KMS-11 (cell line): Measurements from ENCODE around the gene MCM6.

ENCODE experiments used
- H2AFZ ChIP-seq: fragments of 200-600 bp; sonication (generic); 2 replicates; pipeline ENCODE4 v1.6.1; 2016; ENCODE audit warnings: antibody characterized with exemption, mixed run types, low read depth
- H3K27ac ChIP-seq: fragments of 200-600 bp; sonication (generic); 2 replicates; pipeline ENCODE4 v1.6.1; 2016; ENCODE audit warnings: mild to moderate bottlenecking, mixed run types
- H3K27me3 ChIP-seq: fragments of 200-600 bp; sonication (generic); 2 replicates; pipeline ENCODE4 v1.6.1; 2017; ENCODE audit warnings: mild to moderate bottlenecking, low read depth, mixed run types, moderate library complexity; ENCODE audit not compliant: insufficient read depth
- H3K36me3 ChIP-seq: fragments of 200-600 bp; sonication (generic); 2 replicates; pipeline ENCODE4 v1.6.1; 2017; ENCODE audit warnings: mild to moderate bottlenecking, mixed run types; ENCODE audit not compliant: insufficient read depth
- H3K4me1 ChIP-seq: fragments of 200-600 bp; sonication (generic); 2 replicates; pipeline ENCODE4 v1.6.1; 2016; ENCODE audit warnings: mild to moderate bottlenecking, low read depth, mixed run types; ENCODE audit not compliant: poor library complexity, severe bottlenecking
- H3K4me2 ChIP-seq: fragments of 200-600 bp; sonication (generic); 2 replicates; pipeline ENCODE4 v1.7.0; 2016; ENCODE audit warnings: mild to moderate bottlenecking, mixed run types
- H3K4me3 ChIP-seq: fragments of 200-600 bp; sonication (generic); IDR thresholded peaks from 2 replicates; pipeline ENCODE4 v1.6.1; 2017; ENCODE audit warnings: low read depth, low read length, mixed read lengths; ENCODE audit not compliant: insufficient read depth
- H3K79me2 ChIP-seq: fragments of 200-600 bp; sonication (generic); 2 replicates; pipeline ENCODE4 v1.6.1; 2016; ENCODE audit warnings: low read depth, mixed run types; ENCODE audit not compliant: insufficient read depth
- H3K9ac ChIP-seq: fragments of 200-600 bp; sonication (generic); 2 replicates; pipeline ENCODE4 v1.6.1; 2016; ENCODE audit warnings: mild to moderate bottlenecking, mixed run types
- H4K20me1 ChIP-seq: fragments of 200-600 bp; sonication (generic); 2 replicates; pipeline ENCODE4 v1.6.1; 2016; ENCODE audit warnings: mild to moderate bottlenecking, mixed run types; ENCODE audit not compliant: insufficient read depth
- TF ChIP-seq, protein P1 (sequence below): fragments of 200-600 bp; sonication (generic); conservative IDR thresholded peaks from 2 replicates; pipeline ENCODE4 v1.6.1; 2017; ENCODE audit warnings: low read depth, mild to moderate bottlenecking, antibody characterized with exemption, low read length, moderate library complexity, mixed read lengths

MCM6 gene

DNA sequence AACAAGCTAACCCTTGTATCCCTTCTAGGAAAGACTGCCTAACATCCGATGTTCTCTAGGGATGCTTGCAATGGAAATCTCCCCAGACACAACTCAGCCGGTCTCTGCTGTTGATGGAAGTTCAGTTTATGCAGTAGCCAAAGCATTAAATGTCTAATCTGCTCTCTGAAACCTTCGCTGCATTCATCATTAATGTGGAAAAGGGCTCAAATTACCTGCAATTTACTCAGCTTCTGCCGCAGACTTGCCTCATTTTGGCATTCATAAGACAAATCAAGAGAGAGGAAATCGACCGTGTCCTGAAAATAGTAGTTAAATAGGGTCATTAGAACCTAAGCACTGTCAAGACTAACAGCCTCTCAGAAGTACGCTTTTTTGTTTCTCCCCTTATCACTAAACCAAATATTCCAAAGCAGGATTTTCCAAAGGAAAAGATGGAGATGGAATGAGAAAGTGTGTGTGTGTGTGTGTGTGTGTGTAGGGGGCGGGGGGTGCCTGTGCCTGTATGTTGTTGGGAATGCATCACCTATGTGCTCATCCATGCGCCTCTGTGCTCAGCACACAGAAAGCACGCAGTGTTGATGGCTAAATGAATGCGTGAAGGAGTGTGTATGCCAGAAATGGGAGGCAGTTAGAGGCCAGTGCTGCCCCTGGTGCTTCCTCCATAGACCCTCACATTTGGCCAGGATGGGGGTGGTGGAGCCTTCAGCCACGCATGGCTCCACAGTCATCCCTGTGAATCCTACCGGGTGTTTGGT, 46.7 kb downstream of the MCM6 start:
- H3K27me3 ChIP-seq: no peaks in the 10 kb centered on the region
- no peaks in the 10 kb centered on the region for H3K36me3 ChIP-seq
- TF ChIP-seq, protein P1, sequence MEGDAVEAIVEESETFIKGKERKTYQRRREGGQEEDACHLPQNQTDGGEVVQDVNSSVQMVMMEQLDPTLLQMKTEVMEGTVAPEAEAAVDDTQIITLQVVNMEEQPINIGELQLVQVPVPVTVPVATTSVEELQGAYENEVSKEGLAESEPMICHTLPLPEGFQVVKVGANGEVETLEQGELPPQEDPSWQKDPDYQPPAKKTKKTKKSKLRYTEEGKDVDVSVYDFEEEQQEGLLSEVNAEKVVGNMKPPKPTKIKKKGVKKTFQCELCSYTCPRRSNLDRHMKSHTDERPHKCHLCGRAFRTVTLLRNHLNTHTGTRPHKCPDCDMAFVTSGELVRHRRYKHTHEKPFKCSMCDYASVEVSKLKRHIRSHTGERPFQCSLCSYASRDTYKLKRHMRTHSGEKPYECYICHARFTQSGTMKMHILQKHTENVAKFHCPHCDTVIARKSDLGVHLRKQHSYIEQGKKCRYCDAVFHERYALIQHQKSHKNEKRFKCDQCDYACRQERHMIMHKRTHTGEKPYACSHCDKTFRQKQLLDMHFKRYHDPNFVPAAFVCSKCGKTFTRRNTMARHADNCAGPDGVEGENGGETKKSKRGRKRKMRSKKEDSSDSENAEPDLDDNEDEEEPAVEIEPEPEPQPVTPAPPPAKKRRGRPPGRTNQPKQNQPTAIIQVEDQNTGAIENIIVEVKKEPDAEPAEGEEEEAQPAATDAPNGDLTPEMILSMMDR: no peak
- H3K79me2 ChIP-seq: no peaks in the 10 kb centered on the region
- no peaks in the 10 kb centered on the region for H3K4me1 ChIP-seq
- no peak overlapping the region for H3K9ac ChIP-seq
- no peak overlapping the region for H2AFZ ChIP-seq
- H4K20me1 ChIP-seq: no peaks in the 10 kb centered on the region
- H3K27ac ChIP-seq: no peak overlapping the region
- no peak overlapping the region for H3K4me2 ChIP-seq
- H3K4me3 ChIP-seq: no peak overlapping the region

DNA sequence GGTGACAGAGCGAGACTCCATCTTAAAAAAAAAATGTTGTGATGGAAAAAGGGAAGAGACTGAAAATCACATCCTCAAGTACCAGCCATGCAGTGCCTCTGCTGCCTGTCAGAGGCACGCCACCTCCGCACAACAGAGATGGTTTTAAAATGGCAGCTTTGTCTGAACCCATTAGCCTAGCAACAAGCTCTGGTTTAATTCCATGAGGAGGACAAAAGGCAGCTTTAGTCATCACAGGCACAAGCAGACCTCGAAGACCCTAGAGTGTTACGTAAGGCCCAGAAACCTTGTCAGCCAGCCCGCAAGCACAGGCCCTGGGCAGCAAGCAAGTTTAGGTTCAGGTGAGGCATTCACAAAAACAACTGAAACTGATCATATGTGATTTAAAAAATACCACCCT, 49.7 kb downstream of the MCM6 start:
- Histone ChIP-seq H2AFZ (no peak overlapping the region), H4K20me1 (no peaks in the 10 kb centered on the region), H3K36me3 (no peaks in the 10 kb centered on the region), H3K27me3 (no peaks in the 10 kb centered on the region), H3K4me3 (no peak overlapping the region), H3K9ac (no peak overlapping the region), H3K4me2 (no peak overlapping the region), H3K27ac (no peak overlapping the region), H3K4me1 (no peaks in the 10 kb centered on the region), H3K79me2 (no peaks in the 10 kb centered on the region)
- TF ChIP-seq, protein P1: no peak

DNA sequence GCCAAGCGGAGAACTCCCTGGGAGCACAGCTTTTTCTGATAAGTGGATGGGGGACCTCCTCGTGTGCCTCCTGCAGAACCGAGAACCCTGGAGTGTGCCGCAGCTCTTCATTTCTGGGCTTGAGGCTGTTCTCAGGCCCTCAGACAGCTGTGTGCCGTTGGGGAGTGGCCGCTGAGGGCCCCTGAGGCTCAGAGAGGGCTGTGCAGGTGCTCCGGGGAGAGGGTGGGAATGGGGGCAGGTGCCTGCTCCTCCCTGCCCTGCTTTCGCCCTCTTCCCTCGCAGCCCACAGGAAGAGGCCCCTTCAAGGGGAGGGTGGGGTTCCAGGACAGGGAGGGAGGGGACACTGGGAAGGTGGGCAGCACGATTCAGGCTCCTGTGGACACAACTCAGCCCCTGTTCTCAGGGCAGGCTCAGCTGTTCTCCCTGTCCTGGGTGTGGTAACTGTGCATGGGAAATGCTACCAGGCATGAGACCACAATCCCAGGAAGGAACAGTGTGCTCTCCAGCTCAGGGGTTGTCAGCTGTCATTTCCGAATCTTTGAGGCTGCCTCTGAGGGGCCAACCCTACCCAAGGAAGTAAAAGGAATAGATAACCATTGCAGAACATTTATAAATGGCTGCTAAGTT, 50.6 kb downstream of the MCM6 start:
- no peaks in the 10 kb centered on the region for H3K79me2 ChIP-seq
- no peaks in the 10 kb centered on the region for H3K36me3 ChIP-seq
- H3K4me2 ChIP-seq: no peak overlapping the region
- H3K27me3 ChIP-seq: no peaks in the 10 kb centered on the region
- no peaks in the 10 kb centered on the region for H3K4me1 ChIP-seq
- no peaks in the 10 kb centered on the region for H4K20me1 ChIP-seq
- TF ChIP-seq, protein P1: no peak
- H3K4me3 ChIP-seq: no peak overlapping the region
- no peak overlapping the region for H2AFZ ChIP-seq
- H3K9ac ChIP-seq: no peak overlapping the region
- no peak overlapping the region for H3K27ac ChIP-seq

DNA sequence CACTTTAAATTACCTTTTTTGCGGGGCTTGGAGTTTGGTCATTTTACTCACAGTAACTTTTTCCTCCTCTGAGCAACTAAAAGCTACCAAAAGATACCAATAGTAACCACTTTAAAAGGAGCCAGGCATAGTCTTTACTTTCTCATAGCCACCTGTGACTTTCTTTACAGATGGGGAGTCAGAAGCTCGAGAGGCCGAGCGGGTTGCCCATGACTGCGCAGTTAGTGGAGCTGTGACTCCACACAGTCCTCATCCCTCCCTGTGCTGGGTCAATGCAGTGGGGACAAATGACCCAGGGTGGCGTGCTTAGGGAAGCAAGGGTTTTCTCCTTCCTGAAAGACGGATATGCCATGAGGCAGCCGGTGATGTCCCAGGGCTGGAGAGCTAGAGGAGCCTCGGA, 51.1 kb downstream of the MCM6 start:
- H3K27me3 ChIP-seq: no peaks in the 10 kb centered on the region
- H3K4me2 ChIP-seq: no peak overlapping the region
- H4K20me1 ChIP-seq: no peaks in the 10 kb centered on the region
- H3K4me1 ChIP-seq: no peaks in the 10 kb centered on the region
- no peak overlapping the region for H2AFZ ChIP-seq
- no peak overlapping the region for H3K9ac ChIP-seq
- no peak overlapping the region for H3K4me3 ChIP-seq
- no peaks in the 10 kb centered on the region for H3K79me2 ChIP-seq
- H3K36me3 ChIP-seq: no peaks in the 10 kb centered on the region
- TF ChIP-seq, protein P1: no peak
- no peak overlapping the region for H3K27ac ChIP-seq
